HL-60 (cell line): ENCODE data around the gene ACAD10.

ENCODE experiments used
- DNase-seq, 2 experiments: peaks; one replicate each; pipeline ENCODE4 v3.0.0-alpha.2; 2010 to 2020; ENCODE audit warnings: low read depth in 1 of 2, low spot score in 1 of 2
- H3K27ac ChIP-seq: fragments of 250-450 bp; sonication (Bioruptor Pico); replicated peaks from 2 replicates; pipeline ENCODE4 v1.5.1; 2020; ENCODE audit warnings: mild to moderate bottlenecking, moderate library complexity
- H3K27me3 ChIP-seq: fragments of 250-450 bp; sonication (Bioruptor Pico); 2 replicates; pipeline ENCODE4 v1.5.1; 2021; ENCODE audit warnings: mild to moderate bottlenecking, moderate library complexity; ENCODE audit not compliant: insufficient read depth, poor library complexity, severe bottlenecking
- H3K4me3 ChIP-seq: replicated peaks from 2 replicates; pipeline ENCODE4 v1.5.1; 2011; ENCODE audit warnings: mild to moderate bottlenecking, control low read depth, low read length; ENCODE audit not compliant: insufficient read depth
- CTCF ChIP-seq: IDR thresholded peaks from one replicate; pipeline ENCODE4 v1.5.1; 2011; ENCODE audit warnings: low read length, control low read depth, inconsistent platforms; ENCODE audit not compliant: insufficient read depth
- GABPA ChIP-seq: IDR thresholded peaks from 2 replicates; pipeline ENCODE4 v1.6.1; 2012; ENCODE audit warnings: low read depth
- POLR2AphosphoS5 ChIP-seq: IDR thresholded peaks from 2 replicates; pipeline ENCODE4 v1.6.1; 2012; ENCODE audit warnings: low read depth
- REST ChIP-seq: IDR thresholded peaks from 2 replicates; pipeline ENCODE4 v1.6.1; 2012; ENCODE audit warnings: low read depth; ENCODE audit not compliant: insufficient replicate concordance
- SPI1 ChIP-seq: IDR thresholded peaks from 2 replicates; pipeline ENCODE4 v1.6.1; 2012; ENCODE audit warnings: low read depth, mild to moderate bottlenecking, borderline replicate concordance

Gene ACAD10

GRCh38 chr12:111766608-111767361, 80.9 kb downstream of the ACAD10 start, which contains the start of gene ALDH2:
TSS of gene ALDH2 (plus strand) at chr12:111766933. CDS start at chr12:111766983, 50 bp downstream.
- Histone ChIP-seq H3K27me3 (no peaks in the 10 kb centered on the region), H3K27ac (peak within 1 kb of the TSS; percentile 39; the same call in 1 of the 2 replicates), H3K4me3 (no peak within 1 kb of the TSS)
- no peak for DNase-seq
- TF ChIP-seq SPI1 (no peak), GABPA (no peak), CTCF (no peak), POLR2AphosphoS5 (no peak), REST (no peak)

- TF ChIP-seq POLR2AphosphoS5 = no peak
- TF ChIP-seq CTCF = no peak
- no peak for TF ChIP-seq REST
- TF ChIP-seq SPI1 = no peak
- no peak for TF ChIP-seq GABPA
- H3K4me3 ChIP-seq = no peak overlapping the region
- DNase-seq = no peak
- no peaks in the 10 kb centered on the region for H3K27me3 ChIP-seq
- no peak overlapping the region for H3K27ac ChIP-seq
These were observed 81.7 kb downstream of the ACAD10 start for GRCh38 chr12:111767362-111768158.

GRCh38 chr12:111768159-111768895, 82.5 kb downstream of the ACAD10 start:
- H3K27me3 ChIP-seq = no peaks in the 10 kb centered on the region
- no peak overlapping the region for H3K27ac ChIP-seq
- no peak overlapping the region for H3K4me3 ChIP-seq
- no peak for TF ChIP-seq GABPA
- TF ChIP-seq CTCF = no peak
- TF ChIP-seq REST = no peak
- no peak for TF ChIP-seq POLR2AphosphoS5
- TF ChIP-seq SPI1 = no peak
- DNase-seq = no peak
